OCI-LY7 (cell line): Measurements from ENCODE around the gene IQGAP2. TPM values are rescaled to one million over a fixed set of nuclear protein-coding genes. Genes with fewer than 3 reads are reported as not detected.

ENCODE experiments used
- BruUV-seq: library from RNA; stranded (reverse); fragments of 400-500 nt; replicated peaks from 2 replicates; lab custom pipeline; 2021; lab: Mats Ljungman, UMichigan
- CTCF ChIA-PET: fragments of 300-600 bp; sonication (Branson Sonifier 250); formaldehyde crosslinking; loops from one replicate; lab custom pipeline; 2022; ENCODE audit warnings: antibody characterized with exemption; ENCODE audit not compliant: unreplicated experiment; lab: Charles Lee
- POLR2A ChIA-PET: fragments of 300-600 bp; sonication (Branson Sonifier 250); formaldehyde crosslinking; loops from one replicate; lab custom pipeline; 2022; ENCODE audit warnings: antibody characterized with exemption; lab: Charles Lee
- DNase-seq: peaks from one replicate; pipeline ENCODE4 v3.0.0-alpha.2; 2015; ENCODE audit warnings: low spot score
- H2AFZ ChIP-seq: fragments of 200-600 bp; sonication (generic), shearing (Covaris generic); 2 replicates; pipeline ENCODE4 v1.6.1; 2014; ENCODE audit warnings: mild to moderate bottlenecking, antibody characterized with exemption, low read length, moderate library complexity
- H3K27ac ChIP-seq: fragments of 200-600 bp; sonication (generic); 2 replicates; pipeline ENCODE4 v1.5.1; 2014; ENCODE audit warnings: mixed run types, low read depth, mild to moderate bottlenecking, moderate library complexity, low read length, inconsistent platforms; ENCODE audit not compliant: poor library complexity, severe bottlenecking
- H3K36me3 ChIP-seq: fragments of 200-600 bp; sonication (generic); 2 replicates; pipeline ENCODE4 v1.6.1; 2014; ENCODE audit warnings: mild to moderate bottlenecking, antibody characterized with exemption, low read length, moderate library complexity, mixed read lengths; ENCODE audit not compliant: insufficient read depth
- H3K4me1 ChIP-seq: fragments of 200-600 bp; sonication (generic); 2 replicates; pipeline ENCODE4 v1.5.1; 2014; ENCODE audit warnings: mild to moderate bottlenecking, low read length; ENCODE audit not compliant: insufficient read depth, poor library complexity, severe bottlenecking
- H3K4me2 ChIP-seq: fragments of 200-600 bp; sonication (generic); 2 replicates; pipeline ENCODE4 v1.6.1; 2014; ENCODE audit warnings: mild to moderate bottlenecking, low read length
- H3K4me3 ChIP-seq: fragments of 200-600 bp; sonication (generic); 2 replicates; pipeline ENCODE4 v1.5.1; 2014; ENCODE audit warnings: mild to moderate bottlenecking, low read depth, low read length; ENCODE audit not compliant: poor library complexity, severe bottlenecking
- H3K79me2 ChIP-seq: fragments of 200-600 bp; sonication (generic); 2 replicates; pipeline ENCODE4 v1.6.1; 2016; ENCODE audit warnings: low read depth, mild to moderate bottlenecking, low read length, moderate library complexity, mixed read lengths; ENCODE audit not compliant: insufficient read depth
- H3K9me2 ChIP-seq: fragments of 200-600 bp; sonication (generic); 2 replicates; pipeline ENCODE4 v1.6.1; 2016; ENCODE audit warnings: mild to moderate bottlenecking, low read length, mixed read lengths; ENCODE audit not compliant: insufficient read depth
- H3K9me3 ChIP-seq: fragments of 200-600 bp; sonication (generic); 2 replicates; pipeline ENCODE4 v1.6.1; 2014; ENCODE audit warnings: mild to moderate bottlenecking, mixed run types, low read length, mixed read lengths
- H4K20me1 ChIP-seq: fragments of 200-600 bp; sonication (generic); 2 replicates; pipeline ENCODE4 v1.6.1; 2014; ENCODE audit warnings: mild to moderate bottlenecking, antibody characterized with exemption, low read length, moderate library complexity, mixed read lengths; ENCODE audit not compliant: insufficient read depth
- EZH2phosphoT487 ChIP-seq: fragments of 200-600 bp; sonication (generic); IDR thresholded peaks from 2 replicates; pipeline ENCODE4 v1.6.1; 2018; ENCODE audit warnings: low read depth, borderline replicate concordance, mild to moderate bottlenecking, mixed run types, antibody characterized with exemption, low read length, moderate library complexity, mixed read lengths
- intact Hi-C: fragments of 100-400 bp; cut with micrococcal nuclease; formaldehyde crosslinking; loops from one replicate; pipeline ENCODE4 v1.10.0; 2022; ENCODE audit not compliant: unreplicated experiment
- total RNA-seq, 2 experiments: library from RNA; depleted of rRNA in 1 of 2; stranded (reverse); fragments of >200 nt in 1 of 2; shearing (Covaris generic) in 1 of 2; gene quantifications; 2 replicates each; pipeline ENCODE4 v1.2.3, GENCODE V29; 2014 to 2022
- TF ChIP-seq, protein P1 (sequence below): fragments of 200-600 bp; sonication (generic); conservative IDR thresholded peaks from 2 replicates; pipeline ENCODE4 v1.5.1; 2014; ENCODE audit warnings: mild to moderate bottlenecking, antibody characterized with exemption, low read length, moderate library complexity, mixed read lengths

IQGAP2 gene
- total RNA-seq, 2 experiments from 2014 or later: 30.0 to 50.2 TPM

DNA sequence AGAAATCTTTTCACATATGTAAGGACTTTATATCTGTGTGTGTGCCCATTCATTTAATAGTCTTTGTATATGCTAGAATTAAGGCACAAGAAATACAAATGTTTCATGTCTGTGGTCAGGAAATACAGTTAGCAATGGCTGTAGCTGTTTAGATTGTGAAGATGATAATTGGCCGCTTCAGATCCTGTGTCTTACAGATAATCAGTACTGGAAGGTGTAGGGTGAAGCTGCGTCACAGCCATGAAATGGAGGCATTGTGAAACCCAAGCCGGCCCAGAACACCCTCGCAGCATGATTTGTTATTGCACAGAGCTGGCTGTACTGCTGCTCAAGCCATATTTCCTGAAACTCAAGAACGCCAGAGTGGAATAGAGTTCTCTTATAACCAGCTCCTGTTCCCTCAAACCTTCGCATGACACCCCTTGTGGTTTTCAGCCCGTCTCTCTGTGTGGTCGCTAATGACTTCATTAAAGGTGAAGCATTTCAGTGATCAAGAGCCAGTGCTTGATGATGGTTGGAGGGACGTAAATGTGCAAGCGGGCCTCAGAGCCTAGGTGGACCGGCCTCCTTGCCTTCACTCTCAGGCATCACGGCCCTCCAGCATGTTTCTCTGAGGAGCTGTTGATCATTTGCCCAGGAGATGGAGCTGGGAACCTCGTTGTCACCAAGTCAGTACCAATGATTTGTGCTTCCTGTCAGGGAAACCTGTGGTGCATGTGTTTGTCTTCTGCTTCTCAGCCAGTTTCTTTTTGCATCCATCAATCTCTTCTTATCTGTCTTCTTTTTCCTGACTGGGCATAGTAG is 140.0 kb downstream of the IQGAP2 start:
- no peaks in the 10 kb centered on the region for H3K9me3 ChIP-seq
- no TSS peak for BruUV-seq
- peaks cover 35% of the 10 kb centered on the region for H3K4me1 ChIP-seq
- TF ChIP-seq EZH2phosphoT487: no peak
- TF ChIP-seq, protein P1, sequence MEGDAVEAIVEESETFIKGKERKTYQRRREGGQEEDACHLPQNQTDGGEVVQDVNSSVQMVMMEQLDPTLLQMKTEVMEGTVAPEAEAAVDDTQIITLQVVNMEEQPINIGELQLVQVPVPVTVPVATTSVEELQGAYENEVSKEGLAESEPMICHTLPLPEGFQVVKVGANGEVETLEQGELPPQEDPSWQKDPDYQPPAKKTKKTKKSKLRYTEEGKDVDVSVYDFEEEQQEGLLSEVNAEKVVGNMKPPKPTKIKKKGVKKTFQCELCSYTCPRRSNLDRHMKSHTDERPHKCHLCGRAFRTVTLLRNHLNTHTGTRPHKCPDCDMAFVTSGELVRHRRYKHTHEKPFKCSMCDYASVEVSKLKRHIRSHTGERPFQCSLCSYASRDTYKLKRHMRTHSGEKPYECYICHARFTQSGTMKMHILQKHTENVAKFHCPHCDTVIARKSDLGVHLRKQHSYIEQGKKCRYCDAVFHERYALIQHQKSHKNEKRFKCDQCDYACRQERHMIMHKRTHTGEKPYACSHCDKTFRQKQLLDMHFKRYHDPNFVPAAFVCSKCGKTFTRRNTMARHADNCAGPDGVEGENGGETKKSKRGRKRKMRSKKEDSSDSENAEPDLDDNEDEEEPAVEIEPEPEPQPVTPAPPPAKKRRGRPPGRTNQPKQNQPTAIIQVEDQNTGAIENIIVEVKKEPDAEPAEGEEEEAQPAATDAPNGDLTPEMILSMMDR: no peak
- no peaks in the 10 kb centered on the region for H4K20me1 ChIP-seq
- intact Hi-C loops: loop anchor here (10.0 kb wide), 1 partner anchor 368 kb away; no protein-coding TSS in a partner anchor
- ChIA-PET POLR2A (interaction anchor here (0.5 to 1.5 kb wide), 4 partner anchors 129 to 186 kb away, joined by 3 read pairs; no protein-coding TSS in a partner anchor), CTCF (no interaction called here)
- no peaks in the 10 kb centered on the region for H3K36me3 ChIP-seq
- H3K79me2 ChIP-seq: peaks cover 14% of the 10 kb centered on the region; the same call in 1 of the 2 replicates
- no peak overlapping the region for H3K4me2 ChIP-seq
- no peaks in the 10 kb centered on the region for H3K9me2 ChIP-seq
- no peak overlapping the region for H3K4me3 ChIP-seq
- no peak for DNase-seq
- H3K27ac ChIP-seq: no peak overlapping the region
- H2AFZ ChIP-seq: no peak overlapping the region

DNA sequence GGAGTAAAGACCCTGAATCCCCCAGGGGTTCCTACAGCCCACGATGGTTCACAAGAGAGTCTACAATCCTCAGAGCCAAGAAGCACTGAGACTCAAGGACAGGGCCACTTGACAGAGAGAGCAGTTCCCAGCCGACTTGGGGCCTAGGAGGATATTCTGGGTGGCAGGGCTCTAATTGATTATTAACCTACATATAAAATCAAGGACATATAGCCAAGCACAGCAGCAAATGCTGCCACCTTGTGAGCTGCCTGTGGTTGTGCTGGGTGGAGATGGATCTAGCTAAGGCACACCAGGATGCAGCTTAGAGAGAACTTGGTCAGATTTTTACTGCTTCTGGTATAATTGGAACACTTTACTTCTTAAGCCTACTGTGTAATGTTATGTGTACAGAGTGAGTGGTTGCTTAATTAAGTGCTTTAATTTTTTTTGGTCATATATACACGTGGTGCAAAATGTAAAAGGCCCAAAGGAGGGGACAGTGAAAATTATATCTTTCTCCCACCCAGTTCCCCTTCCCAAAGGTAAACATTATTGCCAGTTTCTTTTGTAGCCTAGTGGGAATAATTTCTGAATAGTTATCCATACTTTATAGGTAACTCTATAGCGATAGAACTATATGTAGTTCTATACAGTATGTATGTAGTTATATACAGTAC is 141.3 kb downstream of the IQGAP2 start:
- ChIA-PET CTCF (interaction anchor here (0.5 kb wide), 1 partner anchor 115 kb away, joined by 3 read pairs; no protein-coding TSS in a partner anchor), POLR2A (interaction anchor here (1.5 kb wide), 1 partner anchor 138 kb away, joined by 3 read pairs; no protein-coding TSS in a partner anchor)
- Histone ChIP-seq H3K27ac (no peak overlapping the region), H2AFZ (no peak overlapping the region), H3K9me2 (no peaks in the 10 kb centered on the region), H3K4me2 (no peak overlapping the region), H3K79me2 (peaks cover 25% of the 10 kb centered on the region; the same call in 1 of the 2 replicates), H3K4me3 (no peak overlapping the region), H3K4me1 (peaks cover 43% of the 10 kb centered on the region), H3K9me3 (no peaks in the 10 kb centered on the region), H3K36me3 (no peaks in the 10 kb centered on the region), H4K20me1 (no peaks in the 10 kb centered on the region)
- no TSS peak for BruUV-seq
- peak; percentile 61 for DNase-seq
- intact Hi-C loops: loop anchor here (1.0 to 10.0 kb wide), 2 partner anchors 141 to 370 kb away; partner anchors contain the start of gene IQGAP2
- TF ChIP-seq, protein P1: peak; percentile 85
- no peak for TF ChIP-seq EZH2phosphoT487
